GM12878 (cell line): ENCODE results near the gene TMC8. TPM values are rescaled to one million over a fixed set of nuclear protein-coding genes. Genes with fewer than 3 reads are reported as not detected.

Experiments
- ATAC-seq: fragments of 200-7000 bp; cut with Tn5 transposase; 3 replicates; pipeline ENCODE4 v1.9.1; 2020; ENCODE audit warnings: mild to moderate bottlenecking, moderate library complexity
- BruUV-seq: library from RNA; stranded (reverse); fragments of 400-500 nt; replicated peaks from 2 replicates; lab custom pipeline; 2021; lab: Mats Ljungman, UMichigan
- CTCF ChIA-PET: fragments of 300-600 bp; sonication (Branson Sonifier 250); formaldehyde crosslinking; extraction: SDS; loops from one replicate; lab custom pipeline; 2021; ENCODE audit warnings: inconsistent platforms; lab: Yijun Ruan, JAX
- POLR2A ChIA-PET: fragments of 350-600 bp; formaldehyde crosslinking; extraction: SDS; loops from one replicate; lab custom pipeline; 2021; ENCODE audit warnings: inconsistent platforms; lab: Charles Lee
- RAD21 ChIA-PET: fragments of 300-600 bp; sonication (Branson Sonifier 250); formaldehyde crosslinking; loops from one replicate; lab custom pipeline; 2023; ENCODE audit warnings: antibody characterized with exemption; ENCODE audit not compliant: unreplicated experiment; lab: Charles Lee
- SMC1A ChIA-PET: fragments of 300-600 bp; sonication (Branson Sonifier 250); formaldehyde crosslinking; loops from one replicate; lab custom pipeline; 2023; ENCODE audit not compliant: unreplicated experiment, uncharacterized antibody; lab: Charles Lee
- DNase-seq: peaks from one replicate; pipeline ENCODE4 v3.0.0-alpha.2; 2011; ENCODE audit warnings: low read depth, low spot score
- FAIRE-seq: peaks from 3 replicates; lab custom pipeline; 2011; peaks lifted over from hg19 to GRCh38; lab: Jason Lieb, UNC
- H2AFZ ChIP-seq: 2 replicates; pipeline ENCODE4 v1.6.0; 2011; ENCODE audit warnings: low read depth, low read length, control low read depth; ENCODE audit not compliant: control insufficient read depth
- H3K27ac ChIP-seq: 2 replicates; pipeline ENCODE4 v1.5.1; 2011; ENCODE audit warnings: control low read depth; ENCODE audit not compliant: control insufficient read depth, insufficient read depth
- H3K27me3 ChIP-seq, 2 experiments: replicated peaks in 1 of 2; 2 replicates each; pipeline versions ENCODE4 v1.6.0 to v1.6.1; 2011; ENCODE audit warnings: low read length in 1 of 2; ENCODE audit not compliant: control insufficient read depth in 2 of 2, insufficient read depth in 2 of 2
- H3K36me3 ChIP-seq, 2 experiments: 2 replicates each; pipeline ENCODE4 v1.5.1; 2011; ENCODE audit warnings: low read length in 1 of 2; ENCODE audit not compliant: control insufficient read depth in 2 of 2, insufficient read depth in 2 of 2
- H3K4me1 ChIP-seq: 2 replicates; pipeline ENCODE4 v1.6.1; 2011; ENCODE audit warnings: mild to moderate bottlenecking, low read length, moderate library complexity, mixed read lengths; ENCODE audit not compliant: control insufficient read depth, insufficient read depth
- H3K4me2 ChIP-seq: 2 replicates; pipeline ENCODE4 v1.6.0; 2011; ENCODE audit warnings: control low read depth; ENCODE audit not compliant: control insufficient read depth, insufficient read depth
- H3K4me3 ChIP-seq: fragments of 200-600 bp; sonication (generic); 2 replicates; pipeline ENCODE4 v1.5.1; 2016
- H3K79me2 ChIP-seq: 2 replicates; pipeline ENCODE4 v1.6.0; 2011; ENCODE audit warnings: low read length; ENCODE audit not compliant: control insufficient read depth, insufficient read depth
- H3K9ac ChIP-seq: 2 replicates; pipeline ENCODE4 v1.8.0; 2011; ENCODE audit warnings: low read length, control low read depth, mixed read lengths; ENCODE audit not compliant: control insufficient read depth, insufficient read depth
- H3K9me3 ChIP-seq: replicated peaks from 3 replicates; pipeline ENCODE4 v1.5.1; 2011; ENCODE audit warnings: mild to moderate bottlenecking, low read length; ENCODE audit not compliant: control insufficient read depth, insufficient read depth
- H4K20me1 ChIP-seq: 2 replicates; pipeline ENCODE4 v1.6.0; 2011; ENCODE audit not compliant: control insufficient read depth, insufficient read depth
- BACH1 ChIP-seq: fragments of 450-650 bp; IDR thresholded peaks from 2 replicates; pipeline ENCODE4 v1.6.1; 2017; ENCODE audit warnings: mild to moderate bottlenecking, borderline replicate concordance
- BCL11A ChIP-seq: IDR thresholded peaks from 2 replicates; pipeline ENCODE4 v1.6.1; 2011; ENCODE audit warnings: low read depth, low read length
- BRCA1 ChIP-seq: IDR thresholded peaks from 2 replicates; pipeline ENCODE4 v1.6.1; 2011; ENCODE audit warnings: low read depth, low read length, improper control_type of control experiment
- GATAD2B ChIP-seq: fragments of 450-650 bp; conservative IDR thresholded peaks from 2 replicates; pipeline ENCODE4 v1.6.1; 2017; ENCODE audit warnings: low read depth, mild to moderate bottlenecking, moderate library complexity
- HDAC2 ChIP-seq: fragments of 200-600 bp; sonication (generic); IDR thresholded peaks from 2 replicates; pipeline ENCODE4 v1.6.1; 2017
- PML ChIP-seq: IDR thresholded peaks from 2 replicates; pipeline ENCODE4 v1.6.1; 2012; ENCODE audit warnings: low read length, inconsistent platforms
- RELA ChIP-seq: fragments of 450-650 bp; IDR thresholded peaks from 2 replicates; pipeline ENCODE4 v1.8.0; 2014; ENCODE audit warnings: borderline replicate concordance; ENCODE audit not compliant: partially characterized antibody
- RELB ChIP-seq: fragments of 450-650 bp; IDR thresholded peaks from 2 replicates; pipeline ENCODE4 v1.6.1; 2017; ENCODE audit warnings: low read depth, mild to moderate bottlenecking, moderate library complexity
- RUNX3 ChIP-seq: IDR thresholded peaks from 2 replicates; pipeline ENCODE4 v1.6.1; 2012; ENCODE audit warnings: low read length, inconsistent platforms
- SIN3A ChIP-seq: IDR thresholded peaks from 2 replicates; pipeline ENCODE4 v1.6.1; 2012; ENCODE audit warnings: low read depth, low read length, improper control_type of control experiment
- SPI1 ChIP-seq: IDR thresholded peaks from 2 replicates; pipeline ENCODE4 v1.6.1; 2011; ENCODE audit warnings: low read depth, mild to moderate bottlenecking, low read length, moderate library complexity, borderline replicate concordance; ENCODE audit not compliant: insufficient read depth
- YY1 ChIP-seq: IDR thresholded peaks from 2 replicates; pipeline ENCODE4 v1.6.1; 2011; ENCODE audit warnings: low read depth, mild to moderate bottlenecking, low read length
- ZBTB11 ChIP-seq: fragments of 450-650 bp; formaldehyde crosslinking; IDR thresholded peaks from 2 replicates; pipeline ENCODE4 v1.5.0; 2022; ENCODE audit warnings: mild to moderate bottlenecking, missing genetic modification characterization
- WGBS: methylation state at CpG from one replicate; pipeline ENCODE4 v1.1.6; 2016; ENCODE audit warnings: low lambda C conversion rate; ENCODE audit not compliant: insufficient replicate concordance, insufficient coverage; ENCODE audit errors: missing lambda C conversion rate; 5-methylcytosine and 5-hydroxymethylcytosine counted together
- in situ Hi-C: fragments of 300-500 bp; cut with MboI; formaldehyde crosslinking; loops from 9 replicates; pipeline ENCODE4 v1.14.3; 2018; ENCODE audit warnings: mixed read lengths
- intact Hi-C: fragments of 100-400 bp; cut with micrococcal nuclease; formaldehyde crosslinking; loops from one replicate; pipeline ENCODE4 v1.14.2; 2022; ENCODE audit not compliant: unreplicated experiment
- polyA plus RNA-seq, 11 experiments: library from polyadenylated mRNA; depleted of rRNA in 4 of 11; unstranded in 6 of 11; stranded (reverse) in 5 of 11; fragments of >200 nt; fragmentation: Nextera tagmentation in 4 of 11; fragmentation: Illumina TruSeq in 1 of 11; extraction: Ambion mirVana in 4 of 11; extraction: Trizol in 1 of 11; gene quantifications; 1 replicate in 1 of 11; 2 replicates in 10 of 11; pipeline versions ENCODE4 v1.2.1 to v1.2.3, GENCODE V29; 2011 to 2016; ENCODE audit warnings: inconsistent platforms in 2 of 11, missing spikeins in 2 of 11, low read depth in 1 of 11
- total RNA-seq, 4 experiments: library from RNA; depleted of rRNA in 3 of 4; stranded (reverse); fragments of >200 nt in 3 of 4; fragmentation: Illumina TruSeq in 1 of 4; extraction: Trizol in 1 of 4; gene quantifications; 2 replicates each; pipeline versions ENCODE4 v1.2.1 to v1.2.3, GENCODE V29; 2013 to 2021
- TF ChIP-seq, protein P1 (sequence below), 3 experiments: IDR thresholded peaks in 2 of 3; conservative IDR thresholded peaks in 1 of 3; 2 replicates each; pipeline ENCODE4 v1.5.1; 2011; ENCODE audit warnings: low read depth in 3 of 3, low read length in 3 of 3, mild to moderate bottlenecking in 3 of 3, control low read depth in 2 of 3, moderate library complexity in 2 of 3, inconsistent platforms in 1 of 3, mixed read lengths in 1 of 3; ENCODE audit not compliant: control insufficient read depth in 2 of 3, insufficient read depth in 1 of 3; ENCODE audit errors: extremely low read depth in 1 of 3

TMC8 gene
- total and polyA plus RNA-seq, 10 of the 15 experiments (the other 5 are each of a cell fraction or from before 2014, with no cell fraction given), result 2.7 to 128 (median 40.0) TPM

- peaks cover 8 to 33% of the 10 kb centered on the region in 2 experiments; a peak in 3 of 4 replicates for H3K36me3 ChIP-seq
- H3K9me3 ChIP-seq, result no peaks in the 10 kb centered on the region
- POLR2A ChIA-PET, result interaction anchor here (0.8 to 8.7 kb wide), 14 partner anchors 12 to 60 kb away, joined by 3 to 85 read pairs (median 4); partner anchors contain the start of genes AFMID, C17orf99, TK1 and TMC6
- H4K20me1 ChIP-seq, result no peaks in the 10 kb centered on the region; the same call in 1 of the 2 replicates
- peak overlapping the region; percentile 60; the same call in 1 of the 2 replicates for H3K9ac ChIP-seq
- H3K27ac ChIP-seq, result peak overlapping the region; percentile 86
- CTCF ChIA-PET, result interaction anchor here (0.7 to 9.0 kb wide), 18 partner anchors 9 to 154 kb away, joined by 3 to 132 read pairs (median 14); partner anchors contain the start of genes AFMID, C17orf99, TK1 and TMC6
- WGBS, result 16% methylated on average over 14 of the region's 15 CpGs
- peaks cover 64% of the 10 kb centered on the region for H3K4me1 ChIP-seq
- H3K79me2 ChIP-seq, result peaks cover 43% of the 10 kb centered on the region
- no peaks in the 10 kb centered on the region for H3K27me3 ChIP-seq
- DNase-seq, result no peak
- H3K4me2 ChIP-seq, result peak overlapping the region; percentile 96
- SMC1A ChIA-PET, result interaction anchor here (0.6 to 7.4 kb wide), 13 partner anchors 14 to 155 kb away, joined by 3 to 51 read pairs (median 7); no protein-coding TSS in a partner anchor
- H3K4me3 ChIP-seq, result peak overlapping the region; percentile 46; the same call in 1 of the 2 replicates
- RAD21 ChIA-PET, result interaction anchor here (0.7 to 8.6 kb wide), 12 partner anchors 20 to 154 kb away, joined by 3 to 83 read pairs (median 4); partner anchors contain the start of gene TMC8
- no peak overlapping the region for H2AFZ ChIP-seq
- no peak for FAIRE-seq
- ATAC-seq, result peak; percentile 13
- no TSS peak for BruUV-seq
- intact Hi-C loops (no loop called here), in situ Hi-C loops (loop anchor here (25.0 kb wide), 1 partner anchor 1912 kb away; the partner anchor contains the start of gene UBALD2)
- TF ChIP-seq RUNX3 (peak; percentile 59), BACH1 (peak; percentile 57), ZBTB11 (CRISPR knock-in tag) (0 out of 2 replicates have a peak, but pooled peaks have one; percentile 21), SPI1 (0 out of 2 replicates have a peak, but pooled peaks have one; percentile 19), YY1 (no peak), GATAD2B (0 out of 2 replicates have a peak, but pooled peaks have one; percentile 49), SIN3A (no peak), BRCA1 (no peak), PML (0 out of 2 replicates have a peak, but pooled peaks have one; percentile 25), RELA (no peak), BCL11A (no peak), HDAC2 (no peak), RELB (peak; percentile 52)
- TF ChIP-seq, protein P1, sequence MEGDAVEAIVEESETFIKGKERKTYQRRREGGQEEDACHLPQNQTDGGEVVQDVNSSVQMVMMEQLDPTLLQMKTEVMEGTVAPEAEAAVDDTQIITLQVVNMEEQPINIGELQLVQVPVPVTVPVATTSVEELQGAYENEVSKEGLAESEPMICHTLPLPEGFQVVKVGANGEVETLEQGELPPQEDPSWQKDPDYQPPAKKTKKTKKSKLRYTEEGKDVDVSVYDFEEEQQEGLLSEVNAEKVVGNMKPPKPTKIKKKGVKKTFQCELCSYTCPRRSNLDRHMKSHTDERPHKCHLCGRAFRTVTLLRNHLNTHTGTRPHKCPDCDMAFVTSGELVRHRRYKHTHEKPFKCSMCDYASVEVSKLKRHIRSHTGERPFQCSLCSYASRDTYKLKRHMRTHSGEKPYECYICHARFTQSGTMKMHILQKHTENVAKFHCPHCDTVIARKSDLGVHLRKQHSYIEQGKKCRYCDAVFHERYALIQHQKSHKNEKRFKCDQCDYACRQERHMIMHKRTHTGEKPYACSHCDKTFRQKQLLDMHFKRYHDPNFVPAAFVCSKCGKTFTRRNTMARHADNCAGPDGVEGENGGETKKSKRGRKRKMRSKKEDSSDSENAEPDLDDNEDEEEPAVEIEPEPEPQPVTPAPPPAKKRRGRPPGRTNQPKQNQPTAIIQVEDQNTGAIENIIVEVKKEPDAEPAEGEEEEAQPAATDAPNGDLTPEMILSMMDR (IDR thresholded peaks at IDR 0.05 in 2 of 3, conservative IDR thresholded peaks at IDR 0.05 in 1 of 3; ENCODE audit: control insufficient read depth in 2 of 3, extremely low read depth in 1 of 3, insufficient read depth in 1 of 3, low read depth in 3 of 3, low read length in 3 of 3), result peak; percentile 3 to 48 (median 33); a peak in 3 of 6 replicates
Observed at GRCh38 chr17:78174346-78174869, 43.8 kb downstream of the TMC8 start.
